Activated CD8-positive, alpha-beta memory T cell treated with anti-CD3 and anti-CD28 coated beads for 48 hours (primary cell): ENCODE results near the gene AP2A2.
"Not testable (repeated sequence)": the region's sequence is repeated elsewhere in the genome, so short reads cannot be mapped to it uniquely, and the experiment has no call there.

Source experiments
- DNase-seq, 3 experiments: peaks; one replicate each; pipeline ENCODE4 v3.0.0-alpha.2; 2020; ENCODE audit warnings: low read depth in 2 of 3, low spot score in 2 of 3

The AP2A2 gene

DNA sequence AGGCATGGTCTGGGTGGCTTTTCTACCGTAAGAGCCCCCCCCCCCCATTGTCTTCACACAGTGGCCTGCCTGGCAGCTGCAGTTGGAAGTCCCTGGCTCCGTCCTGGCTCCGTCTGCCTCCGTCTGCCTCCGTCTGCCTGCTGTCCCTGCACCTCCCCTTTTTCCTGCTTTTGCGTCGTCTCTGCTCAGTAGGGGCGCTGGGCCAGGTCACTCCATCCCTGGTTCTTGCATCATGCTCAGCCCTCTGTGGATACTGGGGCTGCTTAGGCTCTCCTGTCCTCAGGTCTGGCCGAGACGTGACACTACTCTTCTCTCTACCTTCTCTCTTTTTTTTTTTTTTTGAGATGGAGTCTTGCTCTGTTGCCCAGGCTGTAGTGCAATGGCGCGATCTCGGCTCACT lies 27.8 kb downstream of the AP2A2 start:
- DNase-seq: no peak

DNA sequence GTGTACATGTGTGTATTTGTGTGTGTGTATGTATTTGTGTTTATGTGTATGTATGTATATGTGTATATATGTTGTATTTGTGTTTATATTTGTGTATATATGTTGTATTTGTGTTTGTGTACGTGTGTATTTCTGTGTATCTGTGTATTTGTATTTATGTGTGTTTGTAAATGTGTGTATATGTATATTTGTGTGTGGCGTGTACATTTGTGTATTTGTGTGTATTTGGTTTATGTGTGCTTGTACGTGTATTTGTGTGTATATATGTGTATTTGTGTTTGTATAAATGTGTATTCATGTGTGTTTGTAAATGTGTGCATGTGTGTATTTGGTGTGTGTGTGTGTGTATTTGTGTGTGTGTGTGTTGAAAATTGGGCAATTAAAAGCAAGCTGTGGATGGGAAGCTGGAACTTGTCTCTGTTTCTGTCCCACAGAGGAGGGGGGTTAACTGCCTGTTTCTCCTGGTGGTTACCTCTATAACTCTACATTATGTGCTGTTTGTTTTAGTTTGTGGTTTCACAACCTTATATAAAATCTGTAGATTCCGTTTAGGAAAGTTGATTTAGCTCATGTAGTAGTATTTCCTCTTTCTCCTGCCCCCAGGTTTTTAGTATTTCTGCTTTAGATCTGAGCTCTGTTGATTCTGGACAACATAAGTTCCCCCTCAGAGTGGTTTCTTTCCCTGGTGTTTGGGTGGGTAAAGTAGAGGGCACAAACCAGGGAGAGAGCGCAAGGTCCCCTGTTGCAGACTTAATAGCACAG lies 28.9 kb downstream of the AP2A2 start:
- DNase-seq: no peak

- DNase-seq: no peak
Measured at GRCh38 chr11:955154-956063, 29.7 kb downstream of the AP2A2 start.

GRCh38 chr11:957212-957920 lies 31.7 kb downstream of the AP2A2 start:
- no peak for DNase-seq

GRCh38 chr11:958101-958500 lies 32.4 kb downstream of the AP2A2 start:
- DNase-seq: no peak

- DNase-seq: no peak
Measured at GRCh38 chr11:959027-959426, 33.4 kb downstream of the AP2A2 start.

DNA sequence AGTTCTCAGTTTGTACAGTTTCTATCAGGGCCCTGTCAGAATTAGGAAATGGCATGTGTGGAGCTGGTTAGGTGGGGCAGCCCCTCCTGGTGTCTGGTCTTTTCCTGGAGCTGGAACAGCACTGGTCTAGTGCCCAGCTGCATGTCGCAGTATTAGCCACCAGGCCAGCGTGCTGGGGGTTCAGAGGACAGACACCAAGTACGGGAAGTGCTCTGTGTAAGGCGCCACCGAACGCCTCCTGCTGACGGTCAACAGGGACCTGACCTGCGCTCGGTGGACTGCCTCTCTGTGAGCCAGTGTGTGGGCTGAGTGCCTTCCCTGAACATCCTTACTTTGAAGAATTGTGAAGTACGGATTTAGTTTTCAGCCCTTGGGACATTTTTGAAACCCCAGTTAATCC lies 33.9 kb downstream of the AP2A2 start:
- no peak for DNase-seq

GRCh38 chr11:961310-961920 lies 35.7 kb downstream of the AP2A2 start:
- not testable (repeated sequence) for DNase-seq

DNA sequence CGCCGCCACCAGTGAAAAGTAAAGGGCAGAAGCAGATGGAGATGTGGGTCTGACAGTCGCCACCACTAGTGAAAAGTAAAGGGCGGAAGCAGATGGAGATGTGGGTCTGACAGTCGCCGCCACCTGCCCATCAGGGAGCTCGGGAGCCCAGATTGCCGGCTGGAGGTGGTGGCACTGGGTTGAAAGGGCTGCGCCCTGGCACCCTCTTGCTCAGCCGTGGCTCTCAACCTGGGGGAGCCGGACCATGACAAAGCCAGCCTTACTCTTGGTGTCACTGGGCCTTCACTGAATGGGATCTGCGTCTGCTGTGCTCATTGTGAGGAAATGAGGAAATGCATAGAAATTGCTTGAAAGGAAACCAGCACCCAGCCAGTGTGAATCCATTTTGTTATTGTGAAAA lies 36.3 kb downstream of the AP2A2 start:
- DNase-seq: no peak

DNA sequence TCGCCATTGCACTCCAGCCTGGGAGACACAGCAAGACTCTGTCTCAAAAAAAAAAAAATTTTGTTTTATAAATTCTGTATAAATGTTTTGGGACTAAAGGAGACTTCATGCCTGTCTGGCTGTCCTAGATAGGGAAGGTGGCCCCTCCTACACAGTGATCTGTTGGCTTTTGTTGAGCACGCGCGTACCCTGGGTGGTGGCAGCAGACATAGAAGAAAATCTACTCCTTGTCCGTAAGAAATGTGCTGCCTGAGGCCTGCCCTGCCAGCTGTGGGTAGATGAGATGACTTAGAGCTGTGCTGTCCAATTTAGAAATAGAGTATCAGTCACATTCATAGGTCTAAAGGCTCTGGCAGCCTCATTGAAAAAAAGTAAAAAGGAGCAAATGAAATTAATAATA lies 37.0 kb downstream of the AP2A2 start:
- DNase-seq: no peak

- no peak for DNase-seq
Measured at GRCh38 chr11:963852-964251, 38.2 kb downstream of the AP2A2 start.

DNA sequence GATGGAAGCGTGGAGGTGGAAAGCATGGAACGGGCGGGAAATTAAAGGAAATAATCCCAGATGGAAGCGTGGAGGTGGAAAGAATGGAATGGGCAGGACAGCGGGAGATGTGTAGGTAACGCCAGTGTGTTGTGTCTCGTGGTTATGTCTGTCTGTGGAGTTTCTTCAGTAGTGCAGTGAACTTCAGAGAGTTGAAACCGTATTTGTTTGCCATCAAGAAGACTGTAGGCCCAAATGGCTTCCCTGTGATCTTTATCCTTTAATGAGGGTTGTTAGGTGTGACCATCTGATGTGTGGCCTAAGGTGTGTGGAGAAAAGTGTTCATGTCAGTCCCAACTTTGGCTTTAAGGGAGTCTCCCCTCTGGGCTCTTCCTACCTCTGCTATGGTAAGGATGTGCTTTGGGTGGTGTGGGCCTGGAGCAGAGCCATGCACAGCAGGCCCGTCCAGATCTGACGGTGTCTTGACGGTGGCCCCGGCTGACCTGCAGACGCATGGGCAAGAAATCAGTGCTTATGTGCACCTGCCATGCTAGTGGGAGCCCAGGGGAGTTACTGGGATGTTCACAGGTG lies 39.6 kb downstream of the AP2A2 start:
- DNase-seq: no peak

GRCh38 chr11:967995-968751 lies 42.5 kb downstream of the AP2A2 start:
- no peak for DNase-seq

GRCh38 chr11:968822-969221 lies 43.2 kb downstream of the AP2A2 start:
- DNase-seq: no peak

DNA sequence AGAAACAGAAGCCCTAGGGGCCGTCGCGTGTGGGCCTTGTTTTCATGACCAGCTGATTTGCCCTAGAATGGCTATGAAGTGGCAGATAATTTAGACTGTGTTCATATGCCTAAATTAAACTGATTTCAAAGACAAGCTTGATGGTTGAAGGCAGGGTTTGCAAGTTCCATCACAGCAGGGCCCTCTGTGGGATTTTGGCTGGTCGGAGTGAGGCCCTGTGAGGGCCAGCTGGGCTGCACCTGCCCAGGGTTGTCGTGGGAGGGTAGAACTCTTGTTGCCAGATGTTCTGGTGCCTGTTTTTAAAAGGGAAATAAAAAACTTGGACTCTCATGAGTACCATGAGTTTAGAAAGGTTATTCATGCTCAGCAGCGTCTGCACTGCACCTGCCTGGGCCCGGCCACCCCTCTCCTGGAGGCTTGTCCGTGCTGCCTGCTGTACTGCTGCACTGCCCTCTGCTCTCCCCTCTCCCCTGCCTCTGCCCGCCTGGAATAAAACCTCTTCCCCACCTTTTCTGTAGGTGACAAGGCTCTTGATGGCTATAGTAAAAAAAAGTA lies 44.1 kb downstream of the AP2A2 start:
- DNase-seq: no peak

DNA sequence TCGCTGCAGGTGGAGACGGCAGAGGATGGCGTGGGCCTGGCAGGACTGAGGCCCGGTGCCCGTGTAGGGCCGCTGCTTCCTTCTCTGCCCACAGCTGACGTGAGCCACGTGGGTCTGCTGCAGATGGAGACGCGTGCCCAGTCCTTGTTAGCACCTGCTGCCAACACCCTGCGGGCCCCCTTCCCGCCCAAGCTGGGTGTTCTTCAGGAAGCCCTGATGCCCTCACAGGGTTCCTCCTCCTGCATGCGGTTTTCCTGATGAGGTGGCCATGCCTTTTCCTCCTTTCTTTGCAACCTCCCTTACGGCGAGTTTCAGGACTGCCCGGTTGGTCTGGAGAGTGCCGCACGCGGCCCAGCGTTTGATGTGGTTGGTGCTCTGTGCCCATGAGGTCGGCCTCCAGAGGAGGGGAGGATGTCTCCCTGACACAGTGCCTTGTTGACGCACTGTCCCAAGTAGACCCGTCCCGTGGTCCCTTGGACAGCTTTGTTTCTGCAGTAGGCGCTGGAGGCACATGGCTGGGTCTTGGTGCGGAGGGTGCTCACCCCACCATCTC lies 44.7 kb downstream of the AP2A2 start:
- no peak for DNase-seq

- no peak for DNase-seq
Measured at GRCh38 chr11:971092-971690, 45.5 kb downstream of the AP2A2 start.

GRCh38 chr11:971731-972365 lies 46.2 kb downstream of the AP2A2 start:
- DNase-seq: no peak
